H9 (cell line): ENCODE measurements around the gene SLC38A1. TPM values are rescaled to one million over a fixed set of nuclear protein-coding genes. Genes with fewer than 3 reads are reported as not detected.

Source experiments
- DNase-seq: peaks from one replicate; pipeline ENCODE4 v3.0.0-alpha.2; 2017
- H2AFZ ChIP-seq: one replicate; pipeline ENCODE4 v1.6.1; 2013; ENCODE audit warnings: mild to moderate bottlenecking, low read length, control low read depth, moderate library complexity
- H2AK5ac ChIP-seq: 2 replicates; pipeline ENCODE4 v1.6.1; 2013; ENCODE audit warnings: low read length, control low read depth, mixed read lengths; ENCODE audit not compliant: insufficient read length
- H2BK120ac ChIP-seq: one replicate; pipeline ENCODE4 v1.6.1; 2013; ENCODE audit warnings: low read depth, mild to moderate bottlenecking, low read length, control low read depth, inconsistent platforms; ENCODE audit not compliant: poor library complexity, severe bottlenecking
- H2BK12ac ChIP-seq: 2 replicates; pipeline ENCODE4 v1.6.1; 2013; ENCODE audit warnings: low read length, control low read depth, mixed read lengths, low read depth; ENCODE audit not compliant: insufficient read length
- H2BK15ac ChIP-seq: 2 replicates; pipeline ENCODE4 v1.6.1; 2013; ENCODE audit warnings: low read depth, low read length, control low read depth
- H2BK20ac ChIP-seq: one replicate; pipeline ENCODE4 v1.6.1; 2013; ENCODE audit warnings: low read depth, mild to moderate bottlenecking, low read length, control low read depth, inconsistent platforms; ENCODE audit not compliant: poor library complexity, severe bottlenecking
- H2BK5ac ChIP-seq: 2 replicates; pipeline ENCODE4 v1.6.1; 2013; ENCODE audit warnings: low read length, control low read depth, mixed read lengths; ENCODE audit not compliant: insufficient read length
- H3K14ac ChIP-seq: 2 replicates; pipeline ENCODE4 v1.6.1; 2013; ENCODE audit warnings: low read length, control low read depth; ENCODE audit not compliant: insufficient read depth
- H3K18ac ChIP-seq: 2 replicates; pipeline ENCODE4 v1.6.1; 2013; ENCODE audit warnings: low read depth, mild to moderate bottlenecking, mixed read lengths, low read length, control low read depth; ENCODE audit not compliant: insufficient read length
- H3K23ac ChIP-seq: 2 replicates; pipeline ENCODE4 v1.6.1; 2013; ENCODE audit warnings: low read length, control low read depth, mixed read lengths, low read depth; ENCODE audit not compliant: insufficient read length
- H3K23me2 ChIP-seq: 2 replicates; pipeline ENCODE4 v1.6.1; 2013; ENCODE audit warnings: low read depth, mild to moderate bottlenecking, mixed read lengths, low read length, control low read depth; ENCODE audit not compliant: insufficient read length, poor library complexity, severe bottlenecking
- H3K27ac ChIP-seq: 2 replicates; pipeline ENCODE4 v1.5.1; 2013; ENCODE audit warnings: low read length, control low read depth, mixed read lengths, low read depth; ENCODE audit not compliant: insufficient read length
- H3K27me3 ChIP-seq: 2 replicates; pipeline ENCODE4 v1.6.1; 2013; ENCODE audit warnings: low read length, control low read depth, inconsistent platforms; ENCODE audit not compliant: insufficient read depth
- H3K4ac ChIP-seq: 2 replicates; pipeline ENCODE4 v1.6.1; 2013; ENCODE audit warnings: low read depth, mild to moderate bottlenecking, control low read depth, inconsistent platforms, low read length, moderate library complexity
- H3K4me1 ChIP-seq: 2 replicates; pipeline ENCODE4 v1.6.1; 2013; ENCODE audit warnings: low read length, control low read depth, inconsistent platforms; ENCODE audit not compliant: insufficient read depth
- H3K4me2 ChIP-seq: 2 replicates; pipeline ENCODE4 v1.6.1; 2013; ENCODE audit warnings: low read length, control low read depth, mixed read lengths; ENCODE audit not compliant: insufficient read length, insufficient read depth
- H3K56ac ChIP-seq: 2 replicates; pipeline ENCODE4 v1.6.1; 2013; ENCODE audit warnings: low read depth, mild to moderate bottlenecking, mixed read lengths, low read length, control low read depth; ENCODE audit not compliant: insufficient read length
- H3K79me1 ChIP-seq: 2 replicates; pipeline ENCODE4 v1.6.1; 2013; ENCODE audit warnings: low read depth, mild to moderate bottlenecking, moderate library complexity, low read length, control low read depth, inconsistent platforms; ENCODE audit not compliant: insufficient read depth, poor library complexity, severe bottlenecking
- H3K79me2 ChIP-seq: 2 replicates; pipeline ENCODE4 v1.6.1; 2013; ENCODE audit warnings: low read length, control low read depth, inconsistent platforms; ENCODE audit not compliant: insufficient read depth
- H3K9ac ChIP-seq: 2 replicates; pipeline ENCODE4 v1.6.1; 2013; ENCODE audit warnings: low read length, control low read depth, mixed read lengths; ENCODE audit not compliant: insufficient read length; ENCODE audit errors: extremely low read depth
- H3K9me3 ChIP-seq: one replicate; pipeline ENCODE4 v1.6.1; 2013; ENCODE audit warnings: low read depth, low read length, inconsistent platforms; ENCODE audit not compliant: control insufficient read depth
- H3T11ph ChIP-seq: one replicate; pipeline ENCODE4 v1.6.1; 2013; ENCODE audit warnings: mild to moderate bottlenecking, low read length, control low read depth, inconsistent platforms
- H4K20me1 ChIP-seq: one replicate; pipeline ENCODE4 v1.6.1; 2013; ENCODE audit not compliant: control insufficient read depth, insufficient read length, insufficient read depth
- H4K5ac ChIP-seq: 2 replicates; pipeline ENCODE4 v1.6.1; 2013; ENCODE audit warnings: low read depth, mild to moderate bottlenecking, mixed read lengths, low read length, control low read depth; ENCODE audit not compliant: insufficient read length
- H4K8ac ChIP-seq: replicated peaks from 2 replicates; pipeline ENCODE4 v1.6.1; 2013; ENCODE audit warnings: low read length, control low read depth, mixed read lengths, low read depth; ENCODE audit not compliant: insufficient read length
- H4K91ac ChIP-seq: 2 replicates; pipeline ENCODE4 v1.6.1; 2013; ENCODE audit warnings: low read depth, mild to moderate bottlenecking, moderate library complexity, mixed read lengths, low read length, control low read depth; ENCODE audit not compliant: insufficient read length
- H3K27ac Mint-ChIP-seq, 3 experiments: 2 replicates in 2 of 3; 3 replicates in 1 of 3; pipeline ENCODE4 v1.8.0; 2020 to 2021; ENCODE audit warnings: mixed read lengths in 3 of 3, mild to moderate bottlenecking in 1 of 3, moderate library complexity in 1 of 3
- H3K27me3 Mint-ChIP-seq: 2 replicates; pipeline ENCODE4 v1.8.0; 2021; ENCODE audit warnings: low read depth, mild to moderate bottlenecking, moderate library complexity, mixed read lengths
- H3K36me3 Mint-ChIP-seq, 3 experiments: 2 replicates in 2 of 3; 3 replicates in 1 of 3; pipeline ENCODE4 v1.8.0; 2020 to 2021; ENCODE audit warnings: low read depth in 3 of 3, mixed read lengths in 3 of 3; ENCODE audit not compliant: insufficient read depth in 1 of 3
- H3K4me1 Mint-ChIP-seq, 2 experiments: 2 replicates each; pipeline ENCODE4 v1.8.0; 2020; ENCODE audit warnings: mixed read lengths in 2 of 2
- H3K4me3 Mint-ChIP-seq, 2 experiments: 2 replicates in 1 of 2; 3 replicates in 1 of 2; pipeline ENCODE4 v1.8.0; 2020 to 2021; ENCODE audit warnings: mild to moderate bottlenecking in 2 of 2, mixed read lengths in 2 of 2, moderate library complexity in 1 of 2
- H3K9me3 Mint-ChIP-seq, 2 experiments: 2 replicates in 1 of 2; 3 replicates in 1 of 2; pipeline ENCODE4 v1.8.0; 2020; ENCODE audit warnings: mild to moderate bottlenecking in 2 of 2, mixed read lengths in 2 of 2, moderate library complexity in 1 of 2
- WGBS: extraction: QIAGEN DNeasy Blood & Tissue Kit; methylation state at CpG from one replicate; pipeline ENCODE4 v1.1.7; 2013; ENCODE audit warnings: missing lambda C conversion rate, low lambda C conversion rate, mixed read lengths; ENCODE audit not compliant: insufficient read length; ENCODE audit errors: extremely low coverage; 5-methylcytosine and 5-hydroxymethylcytosine counted together
- total RNA-seq: library from RNA; stranded (reverse); gene quantifications from 2 replicates; pipeline ENCODE4 v1.2.1, GENCODE V29; 2021
- TF ChIP-seq, protein P1 (sequence below): fragments of 200-600 bp; sonication (generic); conservative IDR thresholded peaks from 3 replicates; pipeline ENCODE4 v1.8.0; 2021; ENCODE audit warnings: antibody characterized with exemption, mild to moderate bottlenecking

Gene SLC38A1
- total RNA-seq, 1 experiment from 2014 or later = 216 TPM

DNA sequence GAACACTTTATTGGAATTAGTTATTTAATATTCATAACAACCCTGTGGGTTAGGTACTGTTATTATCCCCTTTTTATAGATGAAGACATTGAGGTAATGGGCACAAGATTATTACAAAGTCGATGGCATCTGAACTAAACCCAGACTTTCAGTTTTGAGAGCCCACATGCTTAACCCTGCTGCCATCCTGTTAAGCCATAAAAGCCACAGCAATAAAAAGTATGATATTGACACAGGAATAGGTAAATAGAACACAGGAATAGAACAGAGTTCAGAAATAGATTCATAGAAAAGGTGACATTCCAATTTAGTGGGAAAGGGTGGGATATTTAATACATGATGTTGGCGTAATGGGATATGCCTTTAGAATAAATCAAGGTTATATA is 119.8 kb downstream of the SLC38A1 start:
- Mint-ChIP-seq H3K4me1 (peaks cover 6 to 8% of the 10 kb centered on the region in 2 experiments; a peak in 3 of 4 replicates), H3K9me3 (no peaks in the 10 kb centered on the region), H3K27ac (no peak overlapping the region), H3K4me3 (no peak overlapping the region), H3K27me3 (no peaks in the 10 kb centered on the region), H3K36me3 (no peaks in the 10 kb centered on the region)
- Histone ChIP-seq H3K23me2 (no peaks in the 10 kb centered on the region), H2BK120ac (no peak overlapping the region), H3K18ac (no peak overlapping the region), H4K8ac (no peak overlapping the region), H2BK5ac (no peak overlapping the region), H3K4ac (no peak overlapping the region), H3K4me1 (no peaks in the 10 kb centered on the region), H3T11ph (no peak overlapping the region), H3K79me1 (no peaks in the 10 kb centered on the region), H3K9ac (no peak overlapping the region), H3K79me2 (no peaks in the 10 kb centered on the region), H3K4me2 (no peak overlapping the region), H2BK20ac (no peak overlapping the region), H3K27me3 (no peaks in the 10 kb centered on the region), H2AK5ac (no peak overlapping the region), H3K23ac (no peak overlapping the region), H3K56ac (no peak overlapping the region), H3K27ac (no peak overlapping the region), H2BK12ac (no peak overlapping the region), H2AFZ (no peak overlapping the region), H4K91ac (no peak overlapping the region), H3K14ac (no peak overlapping the region), H4K20me1 (no peaks in the 10 kb centered on the region), H2BK15ac (no peak overlapping the region), H3K9me3 (no peaks in the 10 kb centered on the region), H4K5ac (no peak overlapping the region)
- WGBS = no CpG with 5 or more reads among the region's 2 CpGs
- no peak for DNase-seq
- TF ChIP-seq, protein P1, sequence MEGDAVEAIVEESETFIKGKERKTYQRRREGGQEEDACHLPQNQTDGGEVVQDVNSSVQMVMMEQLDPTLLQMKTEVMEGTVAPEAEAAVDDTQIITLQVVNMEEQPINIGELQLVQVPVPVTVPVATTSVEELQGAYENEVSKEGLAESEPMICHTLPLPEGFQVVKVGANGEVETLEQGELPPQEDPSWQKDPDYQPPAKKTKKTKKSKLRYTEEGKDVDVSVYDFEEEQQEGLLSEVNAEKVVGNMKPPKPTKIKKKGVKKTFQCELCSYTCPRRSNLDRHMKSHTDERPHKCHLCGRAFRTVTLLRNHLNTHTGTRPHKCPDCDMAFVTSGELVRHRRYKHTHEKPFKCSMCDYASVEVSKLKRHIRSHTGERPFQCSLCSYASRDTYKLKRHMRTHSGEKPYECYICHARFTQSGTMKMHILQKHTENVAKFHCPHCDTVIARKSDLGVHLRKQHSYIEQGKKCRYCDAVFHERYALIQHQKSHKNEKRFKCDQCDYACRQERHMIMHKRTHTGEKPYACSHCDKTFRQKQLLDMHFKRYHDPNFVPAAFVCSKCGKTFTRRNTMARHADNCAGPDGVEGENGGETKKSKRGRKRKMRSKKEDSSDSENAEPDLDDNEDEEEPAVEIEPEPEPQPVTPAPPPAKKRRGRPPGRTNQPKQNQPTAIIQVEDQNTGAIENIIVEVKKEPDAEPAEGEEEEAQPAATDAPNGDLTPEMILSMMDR = no peak
